Heart right ventricle (tissue), 16 donors: ENCODE results near the gene CHD2. TPM values are rescaled to one million over a fixed set of nuclear protein-coding genes. Genes with fewer than 3 reads are reported as not detected.

Experiments
- ATAC-seq, 8 donors: fragments of 200-7000 bp; cut with Tn5 transposase; one replicate each; pipeline ENCODE4 v1.9.1; 2020; ENCODE audit warnings: mild to moderate bottlenecking in 8 of 8, moderate library complexity in 8 of 8, moderate number of reproducible peaks in 1 of 8
- DNase-seq, 2 donors: peaks; one replicate each; pipeline ENCODE4 v3.0.0-alpha.2; 2020
- H3K27ac ChIP-seq, 10 donors: fragments of 200-600 bp; sonication (generic) in 2 of 10; one replicate each; pipeline versions ENCODE4 v1.5.0 to v1.8.0; 2020 to 2022; ENCODE audit warnings: mild to moderate bottlenecking in 3 of 10
- H3K27me3 ChIP-seq, 7 donors: fragments of 200-600 bp; one replicate each; pipeline ENCODE4 v1.8.0; 2021 to 2022; ENCODE audit warnings: mild to moderate bottlenecking in 2 of 7
- H3K36me3 ChIP-seq, 9 donors: fragments of 200-600 bp; sonication (generic) in 1 of 9; one replicate each; pipeline versions ENCODE4 v1.5.0 to v1.8.0; 2020 to 2022; ENCODE audit warnings: mild to moderate bottlenecking in 2 of 9
- H3K4me1 ChIP-seq, 9 donors: fragments of 200-600 bp; sonication (generic) in 1 of 9; one replicate each; pipeline versions ENCODE4 v1.5.0 to v1.8.0; 2020 to 2022; ENCODE audit warnings: mild to moderate bottlenecking in 4 of 9
- H3K4me3 ChIP-seq, 10 donors: fragments of 200-600 bp; sonication (generic) in 2 of 10; one replicate each; pipeline versions ENCODE4 v1.5.0 to v1.8.0; 2020 to 2022; ENCODE audit warnings: mild to moderate bottlenecking in 7 of 10, moderate library complexity in 2 of 10
- H3K9me3 ChIP-seq, 11 donors: fragments of 200-600 bp in 10 of 11; sonication (generic) in 2 of 11; one replicate each; pipeline versions ENCODE4 v1.5.0 to v1.8.0; 2013 to 2022; ENCODE audit warnings: mild to moderate bottlenecking in 2 of 11, control low read depth in 1 of 11, moderate library complexity in 1 of 11
- WGBS, 2 donors: extraction: QIAGEN DNeasy Blood & Tissue Kit; methylation state at CpG; one replicate each; pipeline ENCODE4 v1.1.7; 2013; ENCODE audit warnings: inconsistent platforms in 1 of 2; 5-methylcytosine and 5-hydroxymethylcytosine counted together
- intact Hi-C, 10 donors: fragments of 100-400 bp; cut with DNase I; formaldehyde crosslinking; loops; one replicate each; pipeline versions ENCODE4 v1.11.1 to v1.14.2; 2022
- polyA plus RNA-seq, 2 donors: library from polyadenylated mRNA; stranded (reverse); fragments of 200-250 nt; gene quantifications; one replicate each; pipeline ENCODE4 v1.2.3, GENCODE V29; 2013
- total RNA-seq, 10 donors: library from RNA; stranded (reverse); fragmentation: NEBNext Ultra II Directional in 3 of 10; extraction: Animal tissue kit (Norgen Biotek cat#: 25700) in 3 of 10; gene quantifications; one replicate each; pipeline versions ENCODE4 v1.2.1 to v1.2.4, GENCODE V29; 2021 to 2023
- TF ChIP-seq, protein P1 (sequence below), 9 donors: fragments of 200-600 bp; sonication (generic) in 2 of 9; IDR thresholded peaks; one replicate each; pipeline versions ENCODE4 v1.5.0 to v1.8.0; 2021 to 2022; ENCODE audit warnings: antibody characterized with exemption in 9 of 9, mild to moderate bottlenecking in 5 of 9, moderate library complexity in 1 of 9
- donor health status: Arrhythmogenic right ventricular cardiomyopathy.
- donor health status: ischemic (EF 13 %, LVEDD 7.1; RV severe dilation, severe dysfunction).
- donor health status: healthy with polysubstance abuse.
- donor health status: DM: no; HTN: yes; CAD: no.
- donor health status: DM: no; HTN: no; CAD: no.
- donor health status: ischemic (EF 25% LVEDD 6.9; RV normal size, moderate dysfunction).
- donor health status: ischemic (EF 25% LVEDD 5.7; RV mildly dilated, moderate dysfunction).
- donor health status: healthy.
- donor health status: DM: yes; HTN: yes; CAD: no.
- donor health status: Ischemic cardiomyopathy.
- donor health status: ischemic (EF 35%, LVEDD 5.7; RV mildly dilated, moderate dysfunction).
- donor health status: nonischemic (EF 11% LVEDD 7.7; RV severe dilation, severe dysfunction).
- donor health status: DM: yes; HTN: yes; CAD: no.
- donor health status: PGD.
- donor health status: ischemic (EF 29% LVEDD 5.4; RV normal size, mild dysfunction).
- donor health status: nonischemic (EF 23%, LVEDD 6.1; RV moderate dilation, normal function).

CHD2 gene
- total and polyA plus RNA-seq, 12 donors, result 12.2 to 74.0 (median 54.6) TPM

DNA sequence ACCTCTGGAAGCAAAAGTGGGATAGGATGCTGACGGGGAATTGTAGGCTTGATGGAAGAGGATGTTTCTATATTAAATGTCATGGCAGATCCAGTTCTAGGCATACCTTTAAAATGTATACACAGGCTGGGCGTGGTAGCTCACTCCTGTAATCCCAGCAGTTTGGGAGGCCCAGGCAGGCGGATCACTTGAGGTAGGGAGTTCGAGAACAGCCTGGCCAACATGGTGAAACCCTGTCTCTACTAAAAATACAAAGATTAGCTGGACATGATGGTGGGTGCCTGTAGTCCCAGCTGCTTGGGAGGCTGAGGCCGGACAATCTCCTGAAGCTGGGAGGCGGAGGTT, 8.6 kb downstream of the CHD2 start:
- ATAC-seq (no peak), DNase-seq (no peak)
- intact Hi-C loops, result no loop called here
- TF ChIP-seq, protein P1, sequence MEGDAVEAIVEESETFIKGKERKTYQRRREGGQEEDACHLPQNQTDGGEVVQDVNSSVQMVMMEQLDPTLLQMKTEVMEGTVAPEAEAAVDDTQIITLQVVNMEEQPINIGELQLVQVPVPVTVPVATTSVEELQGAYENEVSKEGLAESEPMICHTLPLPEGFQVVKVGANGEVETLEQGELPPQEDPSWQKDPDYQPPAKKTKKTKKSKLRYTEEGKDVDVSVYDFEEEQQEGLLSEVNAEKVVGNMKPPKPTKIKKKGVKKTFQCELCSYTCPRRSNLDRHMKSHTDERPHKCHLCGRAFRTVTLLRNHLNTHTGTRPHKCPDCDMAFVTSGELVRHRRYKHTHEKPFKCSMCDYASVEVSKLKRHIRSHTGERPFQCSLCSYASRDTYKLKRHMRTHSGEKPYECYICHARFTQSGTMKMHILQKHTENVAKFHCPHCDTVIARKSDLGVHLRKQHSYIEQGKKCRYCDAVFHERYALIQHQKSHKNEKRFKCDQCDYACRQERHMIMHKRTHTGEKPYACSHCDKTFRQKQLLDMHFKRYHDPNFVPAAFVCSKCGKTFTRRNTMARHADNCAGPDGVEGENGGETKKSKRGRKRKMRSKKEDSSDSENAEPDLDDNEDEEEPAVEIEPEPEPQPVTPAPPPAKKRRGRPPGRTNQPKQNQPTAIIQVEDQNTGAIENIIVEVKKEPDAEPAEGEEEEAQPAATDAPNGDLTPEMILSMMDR (IDR thresholded peaks at IDR 0.05), result no peak
- H3K4me3 ChIP-seq, result peak overlapping the region in 6 of 10 donors; percentile 16 to 68 (median 22)
- H3K9me3 ChIP-seq, result no peaks in the 10 kb centered on the region
- no peaks in the 10 kb centered on the region for H3K27me3 ChIP-seq
- peaks cover 0 to 21% (median 0%) of the 10 kb centered on the region in 9 donors for H3K36me3 ChIP-seq
- WGBS, 2 donors, result 77 to 81% methylated on average over 6 of the region's 6 CpGs
- H3K4me1 ChIP-seq, result peaks cover 21 to 89% (median 85%) of the 10 kb centered on the region in 9 donors
- peak overlapping the region; percentile 47 to 99 (median 95) for H3K27ac ChIP-seq

DNA sequence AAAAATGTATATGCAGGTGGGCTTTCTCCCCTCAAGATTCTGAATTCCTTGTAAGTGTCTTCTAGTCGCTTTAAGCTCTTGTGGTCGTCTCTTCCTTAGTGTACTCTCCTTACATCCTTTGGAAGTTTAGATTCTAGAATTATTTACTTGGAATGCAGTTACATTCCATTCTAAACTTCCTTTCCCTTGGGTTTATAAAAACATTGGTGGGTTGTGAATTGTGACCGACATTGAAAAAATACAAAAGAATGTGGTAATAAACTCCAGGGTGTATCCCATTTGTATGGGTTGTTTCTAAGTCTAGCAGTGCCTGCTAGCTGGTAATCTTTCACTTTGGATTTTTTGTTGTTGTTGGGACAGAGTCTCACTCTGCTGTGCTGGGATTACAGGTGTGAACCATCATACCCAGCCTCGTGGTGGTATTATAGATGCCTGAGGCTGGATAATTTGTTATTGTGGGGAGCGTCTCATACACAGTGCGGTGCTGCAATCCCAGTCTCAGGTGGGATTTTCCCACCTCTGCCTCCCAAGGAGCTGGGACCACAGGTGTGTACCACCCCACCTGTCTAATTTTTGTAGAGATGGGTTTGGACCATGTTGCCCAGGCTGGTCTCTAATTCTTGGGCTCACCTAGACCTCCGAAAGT, 9.1 kb downstream of the CHD2 start:
- Histone ChIP-seq H3K4me1 (peaks cover 21 to 95% (median 89%) of the 10 kb centered on the region in 9 donors), H3K4me3 (peak overlapping the region in 1 of 10 donors; percentile 26)

DNA sequence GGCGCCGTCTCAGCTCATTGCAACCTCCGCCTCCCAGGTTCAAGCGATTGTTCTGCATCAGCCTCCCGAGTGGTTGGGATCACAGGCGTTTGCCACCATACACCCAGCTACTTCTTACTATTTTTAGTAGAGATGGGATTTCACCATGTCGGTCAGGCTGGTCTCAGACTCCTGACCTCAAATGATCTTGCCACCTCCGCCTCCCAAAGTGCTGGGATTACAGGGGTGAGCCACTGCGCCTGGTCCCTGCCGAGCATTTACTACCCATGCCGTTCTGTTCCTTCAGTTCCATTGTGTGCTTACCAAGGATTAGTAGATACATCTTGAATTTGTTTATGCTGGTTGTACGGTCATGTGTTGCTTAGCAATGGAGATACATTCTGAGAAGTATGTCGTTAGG, 10.3 kb downstream of the CHD2 start:
- TF ChIP-seq, protein P1 (IDR thresholded peaks at IDR 0.05), result no peak
- peak in 3 of 8 donors; percentile 13 to 31 (median 14) for ATAC-seq
- Histone ChIP-seq H3K9me3 (no peaks in the 10 kb centered on the region), H3K36me3 (peaks cover 0 to 21% (median 0%) of the 10 kb centered on the region in 9 donors), H3K27ac (peak overlapping the region in 7 of 10 donors; percentile 90 to 99 (median 95)), H3K4me1 (peaks cover 21 to 100% (median 97%) of the 10 kb centered on the region in 9 donors), H3K4me3 (no peak overlapping the region), H3K27me3 (no peaks in the 10 kb centered on the region)
- WGBS, 2 donors, result 65 to 79% methylated on average over 13 of the region's 13 CpGs
- no peak for DNase-seq
- intact Hi-C loops, result loop anchor here in 1 of 10 donors (5.0 kb wide), 1 partner anchor 103 kb away; no protein-coding TSS in a partner anchor

More for the DNA sequence above, 9.1 kb downstream of the CHD2 start:
- Histone ChIP-seq H3K27ac (peak overlapping the region; percentile 15 to 99 (median 95)), H3K9me3 (no peaks in the 10 kb centered on the region), H3K36me3 (peaks cover 0 to 21% (median 0%) of the 10 kb centered on the region in 9 donors), H3K27me3 (no peaks in the 10 kb centered on the region)
- intact Hi-C loops, result no loop called here
- ATAC-seq (no peak), DNase-seq (no peak)
- TF ChIP-seq, protein P1 (IDR thresholded peaks at IDR 0.05), result no peak
- WGBS, 2 donors, result 51 to 56% methylated on average over 7 of the region's 7 CpGs

DNA sequence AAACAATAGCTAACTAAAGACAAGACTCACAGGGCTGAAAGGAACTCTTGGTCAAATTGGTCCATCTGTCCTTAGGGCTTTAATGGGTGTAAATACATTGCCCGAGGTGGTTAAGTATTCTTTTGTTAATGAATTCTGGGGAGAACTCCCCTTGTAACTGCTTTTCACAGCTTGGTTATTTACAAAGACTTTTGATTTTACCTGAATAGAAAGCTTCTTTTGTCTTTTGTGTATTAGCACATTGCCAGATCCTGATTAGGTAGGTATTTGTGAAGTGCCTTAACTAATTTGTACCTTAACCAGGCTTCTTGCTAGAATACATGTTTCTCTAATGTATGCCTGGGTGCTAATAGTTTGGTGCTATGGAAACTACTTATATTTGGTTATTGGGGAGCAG, 14.0 kb downstream of the CHD2 start:
- ATAC-seq, result no peak
- Histone ChIP-seq H3K36me3 (peaks cover 0 to 47% (median 0%) of the 10 kb centered on the region in 9 donors), H3K4me3 (peak overlapping the region in 1 of 10 donors; percentile 27), H3K9me3 (no peaks in the 10 kb centered on the region), H3K4me1 (peaks cover 9 to 99% (median 96%) of the 10 kb centered on the region in 9 donors), H3K27me3 (no peaks in the 10 kb centered on the region), H3K27ac (peak overlapping the region in 7 of 10 donors; percentile 29 to 95 (median 81))
- TF ChIP-seq, protein P1 (IDR thresholded peaks at IDR 0.05), result no peak
- WGBS, 2 donors, result 64 to 79% methylated on average over 1 of the region's 1 CpG
- DNase-seq, result no peak
- intact Hi-C loops, result loop anchor here in 1 of 10 donors (5.0 kb wide), 1 partner anchor 107 kb away; no protein-coding TSS in a partner anchor
